HFF-Myc (cell line): ENCODE results near the gene PRDM10.

Experiments used
- DNase-seq: peaks from one replicate; pipeline ENCODE4 v3.0.0-alpha.2; 2011; ENCODE audit warnings: low read depth; ENCODE audit errors: extremely low read depth
- H3K4me3 ChIP-seq: replicated peaks from 2 replicates; pipeline ENCODE4 v1.5.1; 2011; ENCODE audit warnings: low read depth, mild to moderate bottlenecking, control low read depth, low read length
- TF ChIP-seq, protein P1 (sequence below): IDR thresholded peaks from 2 replicates; pipeline ENCODE4 v1.5.1; 2012; ENCODE audit warnings: mild to moderate bottlenecking, low read depth, low read length, control low read depth; ENCODE audit errors: missing control alignments

The PRDM10 gene

DNA sequence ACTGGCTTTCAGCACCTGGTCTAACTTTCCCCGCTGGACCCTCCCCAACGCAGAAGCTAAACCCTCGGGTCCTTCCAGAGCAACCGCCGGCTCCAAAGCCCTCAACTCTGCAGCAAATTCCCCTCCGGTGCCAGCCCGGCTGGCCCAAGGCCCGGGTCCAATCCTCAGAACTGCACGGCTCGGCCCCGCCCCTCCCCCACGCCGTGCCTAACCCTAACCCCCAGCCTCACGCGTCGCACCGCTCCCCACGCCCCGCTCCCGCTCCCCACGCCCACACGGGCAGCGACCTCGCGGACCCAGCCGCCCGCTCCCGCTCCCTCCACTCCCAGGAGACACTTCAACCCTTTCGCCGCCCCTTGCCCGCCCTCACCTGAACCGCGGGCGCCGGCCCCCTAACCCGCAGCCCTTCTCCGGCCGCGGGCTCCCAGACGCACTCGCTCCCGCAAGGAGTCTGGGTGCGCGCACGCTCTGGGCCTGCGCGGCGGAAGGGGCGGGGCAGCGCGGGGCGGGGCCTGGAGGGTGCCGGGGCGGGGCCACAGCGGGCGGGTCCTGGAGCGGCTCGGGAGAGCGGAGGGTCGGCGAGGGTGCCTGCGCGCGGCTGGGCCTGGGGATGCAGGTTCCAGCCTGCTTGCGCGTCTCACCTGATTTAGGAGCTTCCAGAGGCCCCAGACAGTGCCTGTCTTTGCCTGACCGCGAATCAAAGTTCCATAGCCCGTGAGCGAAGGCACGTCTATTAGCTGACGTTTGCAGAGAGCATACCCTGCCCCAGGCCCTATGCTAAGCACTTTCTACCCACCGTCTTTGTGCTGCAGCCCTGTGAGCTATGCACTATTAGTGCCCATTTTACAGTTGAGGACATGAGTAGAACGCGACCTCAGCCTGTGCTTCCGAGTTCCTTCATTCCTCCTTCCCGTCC, 107.3 kb downstream of the PRDM10 start, which contains the start of gene NFRKB:
TSS of gene NFRKB (minus strand) at position 453 of the 916 bp plus-strand sequence. CDS start 2,729 bp downstream, outside the sequence.
- TF ChIP-seq, protein P1, sequence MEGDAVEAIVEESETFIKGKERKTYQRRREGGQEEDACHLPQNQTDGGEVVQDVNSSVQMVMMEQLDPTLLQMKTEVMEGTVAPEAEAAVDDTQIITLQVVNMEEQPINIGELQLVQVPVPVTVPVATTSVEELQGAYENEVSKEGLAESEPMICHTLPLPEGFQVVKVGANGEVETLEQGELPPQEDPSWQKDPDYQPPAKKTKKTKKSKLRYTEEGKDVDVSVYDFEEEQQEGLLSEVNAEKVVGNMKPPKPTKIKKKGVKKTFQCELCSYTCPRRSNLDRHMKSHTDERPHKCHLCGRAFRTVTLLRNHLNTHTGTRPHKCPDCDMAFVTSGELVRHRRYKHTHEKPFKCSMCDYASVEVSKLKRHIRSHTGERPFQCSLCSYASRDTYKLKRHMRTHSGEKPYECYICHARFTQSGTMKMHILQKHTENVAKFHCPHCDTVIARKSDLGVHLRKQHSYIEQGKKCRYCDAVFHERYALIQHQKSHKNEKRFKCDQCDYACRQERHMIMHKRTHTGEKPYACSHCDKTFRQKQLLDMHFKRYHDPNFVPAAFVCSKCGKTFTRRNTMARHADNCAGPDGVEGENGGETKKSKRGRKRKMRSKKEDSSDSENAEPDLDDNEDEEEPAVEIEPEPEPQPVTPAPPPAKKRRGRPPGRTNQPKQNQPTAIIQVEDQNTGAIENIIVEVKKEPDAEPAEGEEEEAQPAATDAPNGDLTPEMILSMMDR = no peak
- peak; percentile 4 for DNase-seq
- peak within 1 kb of the TSS; percentile 90 for H3K4me3 ChIP-seq

GRCh38 chr11:129894278-129895125, 108.1 kb downstream of the PRDM10 start:
- no peak for DNase-seq
- TF ChIP-seq, protein P1 = no peak
- H3K4me3 ChIP-seq = peak overlapping the region; percentile 90

- H3K4me3 ChIP-seq = no peak overlapping the region
- TF ChIP-seq, protein P1 = no peak
- DNase-seq = no peak
These were observed 114.2 kb downstream of the PRDM10 start for GRCh38 chr11:129888451-129888850.

GRCh38 chr11:129885381-129885780, 117.3 kb downstream of the PRDM10 start:
- DNase-seq = no peak
- TF ChIP-seq, protein P1 = no peak
- no peak overlapping the region for H3K4me3 ChIP-seq

- DNase-seq = no peak
- no peak overlapping the region for H3K4me3 ChIP-seq
- TF ChIP-seq, protein P1 = no peak
These were observed 118.1 kb downstream of the PRDM10 start for GRCh38 chr11:129884581-129884980.

GRCh38 chr11:129881570-129882170, 121.0 kb downstream of the PRDM10 start:
- TF ChIP-seq, protein P1 = peak; percentile 71
- DNase-seq = no peak
- no peak overlapping the region for H3K4me3 ChIP-seq
